SIG-M5 treated with dmso at 0.1 percent for 504 hours (cell line): Measurements from ENCODE around the gene MRM3.
"Not testable (repeated sequence)": the region's sequence is repeated elsewhere in the genome, so short reads cannot be mapped to it uniquely, and the experiment has no call there.

ENCODE experiments used
- DNase-seq: peaks from one replicate; lab custom pipeline; 2025; ENCODE audit not compliant: unreplicated experiment; lab: John Stamatoyannopoulos, UW

Gene MRM3

DNA sequence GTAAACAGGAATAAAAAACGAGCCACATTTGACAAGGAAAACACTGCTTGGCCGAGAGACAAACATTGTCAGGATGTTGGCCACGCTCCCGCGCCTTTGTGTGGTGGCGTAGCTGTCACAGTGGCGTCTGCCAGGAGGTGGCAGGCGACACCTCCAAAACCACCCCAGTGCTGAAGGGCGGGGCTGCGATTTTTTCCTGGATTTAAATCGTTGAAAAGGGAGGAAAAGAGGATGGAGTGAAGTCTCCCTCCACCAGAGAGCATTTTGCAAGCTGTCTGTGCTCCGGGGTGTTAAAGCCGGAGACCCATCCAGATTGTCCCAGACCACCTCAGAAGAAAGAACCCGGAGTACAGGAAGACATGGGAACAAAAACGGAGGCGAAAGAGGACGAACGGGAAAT, 12.7 kb downstream of the MRM3 start:
- no peak for DNase-seq

DNA sequence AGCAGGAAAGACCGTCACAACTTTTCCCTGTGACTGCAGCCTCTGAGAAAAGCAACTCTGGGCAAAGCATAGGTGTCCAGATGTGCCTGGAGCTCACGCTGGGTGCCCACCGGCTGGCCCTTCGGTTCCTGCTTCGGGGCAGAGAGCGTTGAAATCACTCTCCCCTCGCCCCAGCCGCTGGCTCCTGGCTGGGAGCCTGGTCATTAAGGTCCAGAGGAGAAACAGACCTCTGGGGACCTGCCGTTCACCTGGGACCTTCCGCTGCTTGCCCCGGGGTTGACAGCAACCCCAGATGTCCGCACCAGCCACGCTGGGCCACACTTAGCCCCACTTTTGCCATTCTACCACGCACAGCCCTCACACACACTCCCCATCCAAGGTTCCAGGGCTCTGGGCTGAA, 13.1 kb downstream of the MRM3 start:
- DNase-seq: no peak

DNA sequence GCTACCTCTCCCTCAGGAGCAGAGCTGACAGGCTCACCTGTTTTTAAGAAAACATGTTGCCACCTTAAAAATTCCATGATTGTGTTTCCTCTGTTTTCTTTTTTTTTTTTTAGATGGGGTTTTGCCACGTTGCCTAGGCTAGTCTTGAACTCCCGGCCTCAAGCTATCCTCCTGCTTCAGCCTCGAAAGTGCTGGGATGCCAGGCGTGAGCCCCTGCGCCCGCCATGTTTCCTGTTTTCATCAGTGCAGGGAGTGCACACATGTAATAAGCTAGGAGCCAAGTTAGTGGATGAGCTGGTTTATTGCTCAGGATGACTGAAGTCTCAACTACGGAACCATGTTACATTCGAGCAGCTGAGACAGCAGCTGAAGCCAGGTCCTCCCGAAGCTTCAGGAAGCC, 13.6 kb downstream of the MRM3 start:
- DNase-seq: no peak

DNA sequence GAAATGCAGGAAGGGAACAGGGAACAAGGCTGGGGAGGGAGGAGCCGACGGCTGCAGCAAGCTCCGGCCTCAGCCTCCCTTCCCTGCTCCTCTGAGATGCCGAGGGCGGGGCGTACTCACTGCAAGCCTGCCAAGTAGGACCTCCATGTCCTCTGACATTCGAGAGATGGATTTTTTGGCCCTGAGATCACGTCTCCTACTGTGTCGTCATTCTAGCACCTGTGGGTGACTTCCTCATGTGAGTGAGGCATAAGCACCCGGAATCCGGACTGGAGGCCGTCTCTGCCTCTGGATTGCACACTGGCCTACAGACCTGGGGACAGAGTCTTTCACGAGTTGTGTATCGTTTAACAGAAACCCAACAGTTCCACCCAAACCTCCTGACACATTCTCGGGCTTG, 14.5 kb downstream of the MRM3 start:
- DNase-seq: no peak

DNA sequence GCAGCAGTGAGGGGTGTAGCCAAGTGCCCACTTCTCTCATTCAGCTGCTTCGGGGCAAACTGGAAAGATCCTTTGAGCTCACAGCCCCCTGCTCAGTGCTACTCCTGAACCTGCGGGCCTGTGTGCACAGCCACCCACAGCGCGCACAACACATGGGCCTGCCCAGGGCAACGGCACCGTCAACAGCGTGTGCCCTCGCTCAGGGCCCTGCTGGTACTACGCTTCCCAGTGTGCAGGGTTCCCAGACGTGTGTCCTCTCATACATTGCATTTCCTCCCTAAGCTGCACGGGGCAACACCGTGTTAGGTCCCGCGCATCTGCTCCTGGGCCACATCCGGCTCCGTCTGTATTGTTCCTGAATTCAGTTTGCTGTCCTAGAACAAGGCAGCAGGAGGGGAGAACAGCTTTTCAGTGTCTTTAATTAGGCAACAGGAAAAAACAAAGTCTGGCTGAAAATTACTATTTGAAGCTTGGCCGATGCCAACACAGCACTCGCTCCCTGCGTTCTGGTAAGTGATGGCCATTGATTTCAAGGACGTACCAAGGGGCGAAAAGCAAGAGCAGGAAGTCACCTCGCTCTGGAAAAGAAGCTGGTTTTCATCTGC, 15.2 kb downstream of the MRM3 start:
- DNase-seq: no peak

DNA sequence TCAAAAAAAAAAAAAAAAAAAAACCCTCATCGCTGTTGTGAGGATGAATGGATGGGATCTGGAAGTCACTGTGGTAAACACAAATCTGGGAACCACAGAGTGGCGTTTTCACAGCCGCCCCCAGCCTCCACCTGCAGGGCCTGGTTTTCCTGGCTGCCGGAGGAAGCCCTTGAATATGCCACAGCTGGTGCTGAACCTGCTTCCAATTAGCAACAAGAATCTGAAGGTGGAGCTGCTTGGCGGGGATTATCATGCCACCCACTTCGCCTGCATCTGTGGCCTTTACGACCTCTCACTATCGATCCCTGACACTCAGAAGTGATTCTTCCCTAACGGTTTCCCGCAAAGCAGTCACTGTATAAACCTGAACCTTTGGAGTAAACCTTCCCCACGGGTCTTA, 16.1 kb downstream of the MRM3 start:
- no peak for DNase-seq

DNA sequence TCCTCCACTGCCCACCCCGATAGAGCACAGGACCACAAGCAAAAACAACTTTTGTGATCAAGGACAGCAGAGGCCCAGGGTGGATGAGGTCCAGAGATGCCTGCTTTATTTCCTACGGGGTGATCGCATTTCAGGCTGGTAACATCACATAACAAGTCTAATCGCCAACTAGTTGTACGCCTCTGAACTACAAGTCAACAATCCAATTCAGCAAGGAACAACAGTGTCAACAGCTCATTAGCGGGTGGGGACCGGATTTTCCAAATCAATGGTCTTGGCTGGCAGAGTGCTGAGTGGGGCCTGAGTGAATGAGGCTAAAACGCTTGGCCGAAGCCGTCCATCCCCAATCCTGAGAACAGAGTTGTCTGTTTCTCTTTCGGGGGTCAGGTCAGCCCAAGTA, 17.1 kb downstream of the MRM3 start:
- DNase-seq: no peak

DNA sequence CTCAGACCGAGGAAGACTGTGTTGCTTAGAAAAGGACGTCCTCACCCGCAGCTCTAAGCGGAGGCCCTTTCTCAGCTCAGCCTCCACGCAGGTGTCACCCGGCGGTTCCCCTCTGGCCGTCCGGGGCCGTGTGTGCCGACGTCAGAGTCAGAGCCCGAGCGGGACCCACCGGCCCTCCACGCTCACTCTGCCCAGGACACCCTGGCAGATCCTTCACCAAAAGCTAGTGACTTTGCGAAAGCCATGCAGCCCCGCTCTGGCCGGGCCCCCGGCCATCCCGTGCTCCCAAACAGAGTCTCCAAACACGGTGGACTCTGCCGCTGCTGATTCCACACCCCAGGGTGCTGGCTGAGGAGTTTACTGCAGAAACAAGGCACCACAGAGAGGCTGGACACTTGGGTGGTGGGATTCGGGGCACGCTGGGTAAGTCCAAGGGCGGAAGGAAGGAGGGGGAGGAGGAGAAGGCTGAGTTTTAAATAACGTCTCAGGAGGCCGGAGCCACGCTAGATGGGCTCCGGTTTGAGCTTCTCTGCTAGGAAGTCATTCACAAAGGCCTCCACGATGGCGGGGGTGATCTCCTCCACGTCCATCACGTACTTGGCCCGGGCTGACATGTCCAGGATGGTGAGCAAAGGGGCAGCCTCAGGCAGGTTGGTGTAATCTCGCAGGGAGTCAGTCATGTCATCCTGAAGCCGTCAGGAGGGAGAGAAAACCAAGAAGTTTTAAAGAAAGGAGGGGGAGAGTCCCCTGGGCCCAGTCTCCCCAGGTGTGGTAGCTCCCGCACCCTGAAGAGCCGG, 18.5 kb downstream of the MRM3 start:
- no peak for DNase-seq

DNA sequence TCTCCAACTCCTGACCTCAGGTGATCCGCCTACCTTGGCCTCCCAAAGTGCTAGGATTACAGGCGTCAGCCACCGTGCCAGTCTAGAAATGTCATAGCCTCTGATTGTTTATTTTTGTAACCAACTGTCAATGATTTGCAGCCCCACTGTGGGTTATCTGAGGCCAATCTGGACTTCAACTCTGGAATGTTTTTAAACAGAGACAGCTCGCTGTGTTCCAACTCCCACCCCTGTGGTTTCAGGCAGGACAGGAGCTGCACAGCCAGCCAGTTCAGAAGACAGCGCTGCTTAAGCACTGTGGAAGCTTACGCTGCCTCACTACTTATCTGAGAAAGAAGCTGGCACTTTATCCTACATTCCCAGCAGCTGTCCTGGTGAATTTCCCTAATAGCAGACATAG, 19.5 kb downstream of the MRM3 start:
- no peak for DNase-seq

DNA sequence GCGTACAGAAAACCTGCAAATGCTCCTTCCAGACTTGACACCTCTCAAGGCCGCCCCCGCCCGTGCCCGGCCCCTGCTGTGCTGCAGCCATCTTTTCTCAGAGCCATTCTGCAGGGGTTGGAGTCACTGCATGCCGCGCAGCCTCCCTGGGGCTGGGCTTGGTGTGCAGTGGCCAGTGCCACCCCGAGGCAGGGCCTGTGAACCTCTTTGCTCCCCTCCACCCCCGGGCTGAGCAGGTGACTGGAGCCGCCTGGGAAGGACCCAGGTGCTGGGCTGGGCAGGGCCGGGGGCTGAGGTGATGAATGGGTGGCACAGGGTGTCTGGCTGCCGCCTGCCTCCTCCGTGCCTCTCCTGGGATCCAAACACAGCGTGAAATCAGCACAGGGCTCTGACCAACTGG, 20.3 kb downstream of the MRM3 start:
- DNase-seq: no peak

DNA sequence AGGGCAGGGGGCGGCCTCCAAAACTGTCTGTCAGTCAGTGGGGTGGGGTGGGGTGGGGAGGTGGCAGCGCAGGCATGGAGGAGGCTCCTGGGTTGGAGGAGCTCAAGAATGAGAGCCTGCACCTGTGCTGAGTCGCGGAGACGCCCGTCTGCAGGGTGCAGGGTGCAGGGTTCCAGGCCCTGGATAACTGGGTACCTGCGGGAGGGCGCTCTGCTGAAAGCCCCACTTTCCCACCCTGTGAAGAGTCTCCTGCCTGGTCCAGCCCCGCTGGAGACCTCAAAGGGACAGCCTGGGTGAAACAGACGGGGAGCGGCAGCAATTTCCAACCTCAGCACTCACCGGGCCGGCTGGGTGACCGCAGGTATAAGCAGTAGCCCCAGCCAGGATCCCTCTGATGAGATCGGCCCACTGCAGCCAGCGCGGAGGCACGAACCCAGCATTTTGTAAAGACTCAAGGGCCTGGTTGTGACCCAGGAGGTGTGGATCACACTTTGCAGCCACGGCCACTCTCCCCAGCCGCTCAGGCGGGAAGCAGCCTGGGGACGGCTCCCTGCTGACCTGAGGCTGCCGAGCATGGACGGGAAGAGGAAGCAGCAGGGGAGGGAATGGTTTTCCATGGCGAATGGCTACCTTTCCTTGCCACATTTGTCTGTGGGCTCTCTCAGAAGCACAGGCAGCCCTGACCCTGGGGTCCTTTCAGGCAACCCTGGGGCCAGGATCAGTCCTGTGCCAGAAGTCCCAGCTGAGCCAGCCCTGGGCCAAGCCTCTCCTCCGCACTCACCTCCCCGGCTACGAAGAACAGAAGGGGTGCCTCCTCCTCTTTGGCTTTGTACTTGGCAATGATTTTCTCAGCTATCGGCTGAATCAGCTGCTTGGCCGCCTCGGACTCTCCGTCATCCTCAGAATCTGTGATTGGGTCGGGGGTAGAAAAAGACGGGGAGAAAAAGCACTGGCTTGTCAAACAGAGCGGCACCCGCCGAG, 21.0 kb downstream of the MRM3 start:
- no peak for DNase-seq

DNA sequence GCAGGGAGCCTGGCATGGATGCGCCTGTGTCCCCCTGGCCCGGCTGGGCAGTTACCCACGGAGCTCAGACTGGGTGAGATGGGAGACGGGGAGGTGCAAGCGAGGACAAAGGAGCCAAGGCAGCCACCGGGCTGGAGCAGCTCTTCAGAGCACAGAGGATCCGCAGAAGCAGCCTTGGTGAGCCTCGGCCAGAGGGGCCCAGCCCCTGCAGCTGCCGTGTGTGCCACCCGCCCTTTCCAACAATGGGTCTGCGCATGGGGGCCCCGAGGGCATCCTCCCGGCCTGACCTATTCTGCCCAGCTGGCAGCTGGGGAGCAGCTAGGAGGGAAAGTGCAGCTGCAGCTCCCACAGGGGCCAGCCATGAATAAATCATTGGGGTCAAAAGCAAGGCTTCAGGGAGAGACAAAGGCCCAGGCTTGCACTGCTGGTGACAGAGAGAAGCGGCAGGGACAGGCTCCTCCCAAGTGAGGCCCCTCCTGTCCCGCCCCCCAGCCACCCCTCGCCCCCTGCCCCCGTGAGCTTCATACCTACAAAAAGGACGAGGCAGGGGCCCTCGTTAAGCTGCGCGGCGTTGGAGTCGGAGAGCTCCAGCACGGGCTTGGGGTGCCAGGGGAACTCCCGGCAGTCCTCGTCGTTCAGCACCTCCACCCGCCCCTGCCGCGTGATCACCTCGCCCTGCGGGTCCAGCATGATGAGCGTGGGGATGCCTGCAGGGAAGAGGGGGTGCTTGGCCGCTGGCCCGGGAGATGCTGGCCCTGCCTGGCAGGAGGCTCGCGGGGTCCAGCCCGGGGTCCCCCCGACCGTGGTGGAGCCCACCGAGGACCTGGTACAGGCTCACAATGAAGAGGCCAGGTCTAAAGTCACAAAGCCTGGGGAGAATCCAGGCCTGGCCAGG, 22.6 kb downstream of the MRM3 start:
- DNase-seq: no peak

DNA sequence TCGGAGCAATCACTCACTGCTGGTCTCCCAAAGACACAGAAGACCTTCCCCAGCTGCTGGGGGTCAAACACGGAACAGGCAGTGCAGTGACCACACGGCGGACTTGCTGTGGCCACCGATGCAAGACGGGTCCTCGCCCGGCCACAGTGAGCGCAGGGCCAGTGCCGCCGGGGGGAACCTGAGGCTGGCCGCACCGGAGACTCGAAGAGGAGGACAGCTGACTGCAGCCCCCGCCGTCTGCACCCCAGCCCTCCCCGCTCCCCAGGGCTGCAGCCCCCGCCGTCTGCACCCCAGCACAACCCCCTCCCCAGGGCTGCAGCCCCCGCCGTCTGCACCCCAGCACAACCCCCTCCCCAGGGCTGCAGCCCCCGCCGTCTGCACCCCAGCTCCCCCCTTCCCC, 23.7 kb downstream of the MRM3 start:
- not testable (repeated sequence) for DNase-seq

DNA sequence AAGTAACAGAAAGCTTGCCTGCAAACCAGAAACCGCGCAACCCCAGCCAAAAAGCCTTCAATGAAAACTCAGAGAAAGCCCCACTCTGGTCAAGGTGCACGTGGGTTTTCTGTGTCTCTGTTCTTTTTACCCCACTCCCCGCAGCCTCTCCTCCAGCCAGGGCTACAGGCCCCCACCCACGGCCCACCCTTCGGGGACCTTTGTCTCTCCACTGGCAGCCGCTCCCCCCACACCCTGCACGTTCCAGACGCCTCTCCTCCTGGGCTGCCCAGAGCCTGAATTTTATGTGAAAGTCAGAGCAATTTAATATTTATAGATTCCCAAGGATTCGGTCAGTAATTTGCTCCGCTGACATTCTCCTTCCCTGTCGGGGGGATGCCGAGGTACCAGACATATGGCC, 24.2 kb downstream of the MRM3 start:
- no peak for DNase-seq

DNA sequence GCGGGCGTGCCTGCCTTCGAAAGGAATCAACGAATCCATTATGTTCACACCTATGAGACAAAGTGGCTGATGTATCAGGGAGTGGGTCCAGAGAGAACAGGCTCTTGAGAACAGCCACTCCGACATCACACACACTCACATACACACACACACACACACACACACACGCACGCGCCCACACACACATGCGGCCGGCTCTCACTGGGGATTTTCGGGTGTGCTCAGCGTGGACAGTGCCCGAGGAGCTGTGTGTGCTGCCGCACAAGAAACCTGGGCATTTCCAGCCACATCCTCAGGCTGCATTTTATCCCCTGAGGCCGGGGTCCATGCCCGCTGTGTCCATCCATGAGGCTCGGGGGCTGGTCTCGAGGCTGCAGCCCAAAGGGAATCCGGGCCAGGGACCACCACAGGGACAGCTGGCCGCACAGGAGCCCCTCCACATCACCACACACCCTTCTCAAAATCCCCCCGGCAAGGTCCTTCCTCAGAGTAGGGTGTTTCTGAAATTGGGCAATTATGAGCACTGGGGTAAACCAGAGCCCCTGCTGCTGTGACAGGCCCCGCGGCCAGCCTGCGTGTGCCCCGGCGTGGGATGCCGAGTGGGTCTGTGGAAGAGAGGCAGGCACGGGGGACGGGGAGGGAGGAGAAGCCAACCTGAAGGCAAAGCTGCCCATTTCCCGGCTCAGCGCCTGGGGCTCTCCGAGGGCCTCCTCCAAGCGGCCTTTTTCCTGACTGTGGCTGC, 24.8 kb downstream of the MRM3 start:
- no peak for DNase-seq

DNA sequence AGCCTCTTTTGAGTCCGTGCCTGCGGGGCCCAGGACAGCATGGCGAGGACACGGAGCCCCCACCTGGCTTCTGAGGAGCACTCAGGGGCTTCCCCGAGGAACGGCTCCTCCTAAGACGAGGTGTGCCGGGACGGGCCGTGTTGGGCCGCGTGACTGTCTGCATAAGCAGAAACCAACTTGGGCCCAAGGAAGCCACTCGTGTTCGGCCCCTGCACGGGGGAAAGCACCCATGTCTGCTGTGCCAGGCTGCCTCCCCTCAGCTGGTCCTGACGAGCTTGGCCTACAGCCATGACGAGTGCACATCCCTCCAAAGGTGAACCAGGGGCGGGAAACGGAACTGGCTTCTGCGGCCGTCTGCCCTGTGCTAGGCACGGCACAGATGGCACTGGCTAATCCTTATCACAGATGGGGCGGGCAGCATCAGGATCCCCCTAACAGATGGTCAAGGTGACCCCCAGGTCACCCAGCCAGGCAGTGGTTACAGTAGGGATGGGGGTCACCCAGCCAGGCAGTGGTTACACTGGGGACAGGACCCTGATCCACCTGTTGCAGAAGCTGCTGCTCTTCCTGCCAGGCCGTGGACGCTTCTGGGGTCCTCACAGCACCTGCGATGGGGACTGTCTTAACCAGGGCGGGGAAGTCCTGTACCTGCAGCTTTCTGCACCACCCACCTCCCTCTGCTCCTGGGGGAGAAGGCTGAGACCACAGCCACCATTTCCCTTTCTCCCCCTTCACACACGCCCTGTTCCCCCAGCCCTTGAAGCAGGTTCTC, 25.6 kb downstream of the MRM3 start:
- DNase-seq: no peak

DNA sequence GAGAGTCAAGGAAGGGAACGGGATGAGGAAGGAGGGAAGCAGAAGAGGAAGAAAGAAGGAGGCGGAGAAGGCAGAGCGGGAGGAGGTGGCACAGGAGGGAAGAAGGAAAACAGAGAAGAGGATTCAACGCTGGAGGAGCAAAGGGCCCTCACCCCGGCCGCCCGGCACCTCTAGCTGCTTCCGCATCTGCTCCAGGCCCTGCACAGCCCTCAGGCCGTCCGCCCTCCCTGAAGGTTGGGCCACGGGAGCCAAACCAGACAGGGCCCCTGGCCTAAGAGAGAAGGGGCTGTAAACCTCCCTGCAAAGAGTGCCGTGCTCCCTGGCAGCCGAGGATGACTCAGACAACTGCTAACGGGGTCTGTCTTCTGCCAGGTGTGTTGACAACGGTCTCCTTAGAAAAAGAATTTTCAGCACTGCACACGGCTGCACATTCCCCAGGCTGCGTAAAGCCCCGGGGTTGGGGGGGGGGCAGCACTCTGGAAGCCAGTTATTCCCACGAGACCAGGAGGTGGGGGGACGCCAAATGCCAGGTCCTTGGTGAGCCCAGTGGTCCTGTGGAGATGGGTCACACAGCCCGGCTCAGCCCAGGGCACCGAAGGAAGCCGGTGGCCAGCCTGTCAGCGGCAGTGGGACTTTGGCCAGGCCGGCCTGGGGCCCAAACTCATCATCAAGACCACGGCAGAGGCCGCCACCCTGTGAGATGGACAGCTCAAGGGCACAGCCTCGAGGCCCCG, 29.1 kb downstream of the MRM3 start:
- no peak for DNase-seq

DNA sequence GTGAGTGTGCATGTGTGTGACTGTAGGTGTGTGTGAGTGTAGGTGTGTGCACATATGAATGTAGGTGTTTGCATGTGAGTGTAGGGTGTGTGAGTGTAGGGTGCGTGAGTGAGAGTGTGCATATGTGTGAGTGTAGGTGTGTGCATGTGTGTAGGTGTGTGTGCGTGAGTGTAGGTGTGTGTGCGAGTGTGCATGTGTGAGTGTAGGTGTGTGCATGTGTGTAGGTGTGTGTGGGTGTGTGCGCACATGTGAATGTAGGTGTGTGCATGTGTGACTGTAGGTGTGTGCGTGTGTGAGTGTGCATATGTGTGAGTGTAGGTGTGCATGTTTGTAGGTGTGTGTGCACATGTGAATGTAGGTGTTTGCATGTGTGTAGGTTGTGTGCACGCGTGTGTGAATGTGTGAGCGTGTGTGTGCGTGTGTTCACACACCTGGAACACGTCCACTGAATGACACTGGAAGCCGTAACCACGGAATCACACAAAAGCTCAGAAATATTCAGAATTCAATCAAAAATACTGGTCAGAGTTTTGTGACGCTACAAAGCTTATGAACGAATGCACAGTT, 30.6 kb downstream of the MRM3 start:
- DNase-seq: no peak
